ENCODE measurements around the gene MAMLD1. TPM values are rescaled to one million over a fixed set of nuclear protein-coding genes. Genes with fewer than 3 reads are reported as not detected.
A peak's percentile ranks its signal among the peaks of the same experiment; 100 is the strongest.

MAMLD1 gene
- total RNA-seq, 1 donor from 2014 or later, result 12.9 TPM

GRCh38 chrX:150372756-150373155 lies 9.6 kb downstream of the MAMLD1 start:
- Mint-ChIP-seq H3K4me1 (ENCODE audit: low read depth) (peaks cover 1% of the 10 kb centered on the region), H3K27me3 (ENCODE audit: low read depth) (no peaks in the 10 kb centered on the region)
- intact Hi-C loops (cut with micrococcal nuclease), result no loop called here

GRCh38 chrX:150375243-150375770 lies 12.2 kb downstream of the MAMLD1 start:
- no peaks in the 10 kb centered on the region for H3K4me1 Mint-ChIP-seq (ENCODE audit: low read depth)
- H3K27ac Mint-ChIP-seq, result no peak overlapping the region
- intact Hi-C loops (cut with micrococcal nuclease), result no loop called here
- peaks cover 10% of the 10 kb centered on the region for H3K36me3 Mint-ChIP-seq (ENCODE audit: low read depth)
- H3K4me3 Mint-ChIP-seq (ENCODE audit: low read depth), result no peak overlapping the region
- DNase-seq (ENCODE audit: low spot score), result no peak
- no peaks in the 10 kb centered on the region for H3K27me3 Mint-ChIP-seq (ENCODE audit: low read depth)
- no peaks in the 10 kb centered on the region for H3K9me3 Mint-ChIP-seq

More at GRCh38 chrX:150372756-150373155, 9.6 kb downstream of the MAMLD1 start:
- Mint-ChIP-seq H3K36me3 (ENCODE audit: low read depth) (peaks cover 13% of the 10 kb centered on the region), H3K27ac (no peak overlapping the region), H3K4me3 (ENCODE audit: low read depth) (no peak overlapping the region), H3K9me3 (no peaks in the 10 kb centered on the region)
- no peak for DNase-seq (ENCODE audit: low spot score)

- Mint-ChIP-seq H3K9me3 (no peaks in the 10 kb centered on the region), H3K27me3 (ENCODE audit: low read depth) (no peaks in the 10 kb centered on the region), H3K36me3 (ENCODE audit: low read depth) (peaks cover 8% of the 10 kb centered on the region), H3K27ac (no peak overlapping the region), H3K4me1 (ENCODE audit: low read depth) (peaks cover 1% of the 10 kb centered on the region), H3K4me3 (ENCODE audit: low read depth) (no peak overlapping the region)
- DNase-seq (ENCODE audit: low spot score), result no peak
- intact Hi-C loops (cut with micrococcal nuclease), result no loop called here
These were observed 13.9 kb downstream of the MAMLD1 start for GRCh38 chrX:150377005-150377404.

GRCh38 chrX:150405006-150405405 lies 41.9 kb downstream of the MAMLD1 start:
- intact Hi-C loops (cut with micrococcal nuclease), result loop anchor here (5.0 kb wide), 1 partner anchor 38 kb away; no protein-coding TSS in a partner anchor
- no peak for DNase-seq (ENCODE audit: low spot score)
- Mint-ChIP-seq H3K27me3 (ENCODE audit: low read depth) (peaks cover 2% of the 10 kb centered on the region), H3K9me3 (no peaks in the 10 kb centered on the region), H3K36me3 (ENCODE audit: low read depth) (peaks cover 2% of the 10 kb centered on the region), H3K4me3 (ENCODE audit: low read depth) (no peak overlapping the region), H3K27ac (no peak overlapping the region), H3K4me1 (ENCODE audit: low read depth) (peaks cover 22% of the 10 kb centered on the region)

GRCh38 chrX:150405576-150405975 lies 42.5 kb downstream of the MAMLD1 start:
- no peak for DNase-seq (ENCODE audit: low spot score)
- Mint-ChIP-seq H3K27ac (no peak overlapping the region), H3K4me1 (ENCODE audit: low read depth) (peaks cover 26% of the 10 kb centered on the region), H3K9me3 (no peaks in the 10 kb centered on the region), H3K27me3 (ENCODE audit: low read depth) (peaks cover 2% of the 10 kb centered on the region), H3K4me3 (ENCODE audit: low read depth) (no peak overlapping the region), H3K36me3 (ENCODE audit: low read depth) (peaks cover 8% of the 10 kb centered on the region)
- intact Hi-C loops (cut with micrococcal nuclease), result loop anchor here (5.0 kb wide), 1 partner anchor 38 kb away; no protein-coding TSS in a partner anchor

GRCh38 chrX:150406596-150406995 lies 43.5 kb downstream of the MAMLD1 start:
- intact Hi-C loops (cut with micrococcal nuclease), result loop anchor here (5.0 kb wide), 1 partner anchor 39 kb away; no protein-coding TSS in a partner anchor
- no peak overlapping the region for H3K4me3 Mint-ChIP-seq (ENCODE audit: low read depth)
- DNase-seq (ENCODE audit: low spot score), result no peak
- no peak overlapping the region for H3K27ac Mint-ChIP-seq
- H3K4me1 Mint-ChIP-seq (ENCODE audit: low read depth), result peaks cover 37% of the 10 kb centered on the region
- H3K27me3 Mint-ChIP-seq (ENCODE audit: low read depth), result peaks cover 2% of the 10 kb centered on the region
- H3K9me3 Mint-ChIP-seq, result no peaks in the 10 kb centered on the region
- peaks cover 10% of the 10 kb centered on the region for H3K36me3 Mint-ChIP-seq (ENCODE audit: low read depth)

GRCh38 chrX:150408007-150408406 lies 44.9 kb downstream of the MAMLD1 start:
- DNase-seq (ENCODE audit: low spot score), result no peak
- peaks cover 18% of the 10 kb centered on the region for H3K36me3 Mint-ChIP-seq (ENCODE audit: low read depth)
- H3K27ac Mint-ChIP-seq, result no peak overlapping the region
- no peaks in the 10 kb centered on the region for H3K9me3 Mint-ChIP-seq
- no peak overlapping the region for H3K4me3 Mint-ChIP-seq (ENCODE audit: low read depth)
- H3K27me3 Mint-ChIP-seq (ENCODE audit: low read depth), result peaks cover 2% of the 10 kb centered on the region
- H3K4me1 Mint-ChIP-seq (ENCODE audit: low read depth), result peaks cover 43% of the 10 kb centered on the region
- intact Hi-C loops (cut with micrococcal nuclease), result loop anchor here (5.0 kb wide), 1 partner anchor 41 kb away; no protein-coding TSS in a partner anchor

- no peak for DNase-seq (ENCODE audit: low spot score)
- intact Hi-C loops (cut with micrococcal nuclease), result loop anchor here (5.0 kb wide), 1 partner anchor 41 kb away; no protein-coding TSS in a partner anchor
- peaks cover 44% of the 10 kb centered on the region for H3K4me1 Mint-ChIP-seq (ENCODE audit: low read depth)
- H3K27me3 Mint-ChIP-seq (ENCODE audit: low read depth), result peaks cover 2% of the 10 kb centered on the region
- no peak overlapping the region for H3K27ac Mint-ChIP-seq
- H3K36me3 Mint-ChIP-seq (ENCODE audit: low read depth), result peaks cover 22% of the 10 kb centered on the region
- H3K9me3 Mint-ChIP-seq, result no peaks in the 10 kb centered on the region
- no peak overlapping the region for H3K4me3 Mint-ChIP-seq (ENCODE audit: low read depth)
These were observed 45.4 kb downstream of the MAMLD1 start for GRCh38 chrX:150408561-150408960.

- DNase-seq (ENCODE audit: low spot score), result no peak
- no peak overlapping the region for H3K4me3 Mint-ChIP-seq (ENCODE audit: low read depth)
- peaks cover 42% of the 10 kb centered on the region for H3K4me1 Mint-ChIP-seq (ENCODE audit: low read depth)
- H3K9me3 Mint-ChIP-seq, result no peaks in the 10 kb centered on the region
- H3K36me3 Mint-ChIP-seq (ENCODE audit: low read depth), result peaks cover 22% of the 10 kb centered on the region
- intact Hi-C loops (cut with micrococcal nuclease), result loop anchor here (5.0 kb wide), 1 partner anchor 42 kb away; no protein-coding TSS in a partner anchor
- peaks cover 4% of the 10 kb centered on the region for H3K27me3 Mint-ChIP-seq (ENCODE audit: low read depth)
- H3K27ac Mint-ChIP-seq, result no peak overlapping the region
These were observed 46.4 kb downstream of the MAMLD1 start for GRCh38 chrX:150409486-150409885.

- peaks cover 22% of the 10 kb centered on the region for H3K36me3 Mint-ChIP-seq (ENCODE audit: low read depth)
- H3K4me1 Mint-ChIP-seq (ENCODE audit: low read depth), result peaks cover 42% of the 10 kb centered on the region
- H3K27me3 Mint-ChIP-seq (ENCODE audit: low read depth), result peaks cover 4% of the 10 kb centered on the region
- no peak overlapping the region for H3K27ac Mint-ChIP-seq
- no peaks in the 10 kb centered on the region for H3K9me3 Mint-ChIP-seq
- H3K4me3 Mint-ChIP-seq (ENCODE audit: low read depth), result no peak overlapping the region
- intact Hi-C loops (cut with micrococcal nuclease), result loop anchor here (5.0 kb wide), 1 partner anchor 43 kb away; no protein-coding TSS in a partner anchor
- DNase-seq (ENCODE audit: low spot score), result no peak
These were observed 46.8 kb downstream of the MAMLD1 start for GRCh38 chrX:150409964-150410363.

- H3K4me3 Mint-ChIP-seq (ENCODE audit: low read depth), result no peak overlapping the region
- peaks cover 42% of the 10 kb centered on the region for H3K4me1 Mint-ChIP-seq (ENCODE audit: low read depth)
- DNase-seq (ENCODE audit: low spot score), result peak; percentile 10
- intact Hi-C loops (cut with micrococcal nuclease), result no loop called here
- H3K27ac Mint-ChIP-seq, result no peak overlapping the region
- peaks cover 22% of the 10 kb centered on the region for H3K36me3 Mint-ChIP-seq (ENCODE audit: low read depth)
- H3K27me3 Mint-ChIP-seq (ENCODE audit: low read depth), result peaks cover 4% of the 10 kb centered on the region
- no peaks in the 10 kb centered on the region for H3K9me3 Mint-ChIP-seq
These were observed 47.4 kb downstream of the MAMLD1 start for GRCh38 chrX:150410513-150410912.

- no peak overlapping the region for H3K27ac Mint-ChIP-seq
- intact Hi-C loops (cut with micrococcal nuclease), result no loop called here
These were observed 48.5 kb downstream of the MAMLD1 start for GRCh38 chrX:150411656-150412055.

GRCh38 chrX:150414228-150414627 lies 51.1 kb downstream of the MAMLD1 start:
- intact Hi-C loops (cut with micrococcal nuclease), result no loop called here
- Mint-ChIP-seq H3K36me3 (ENCODE audit: low read depth) (peaks cover 20% of the 10 kb centered on the region), H3K9me3 (no peaks in the 10 kb centered on the region), H3K27ac (no peak overlapping the region), H3K4me1 (ENCODE audit: low read depth) (peaks cover 32% of the 10 kb centered on the region), H3K27me3 (ENCODE audit: low read depth) (peaks cover 2% of the 10 kb centered on the region), H3K4me3 (ENCODE audit: low read depth) (no peak overlapping the region)
- no peak for DNase-seq (ENCODE audit: low spot score)

More at GRCh38 chrX:150411656-150412055, 48.5 kb downstream of the MAMLD1 start:
- Mint-ChIP-seq H3K9me3 (no peaks in the 10 kb centered on the region), H3K4me1 (ENCODE audit: low read depth) (peaks cover 41% of the 10 kb centered on the region), H3K36me3 (ENCODE audit: low read depth) (peaks cover 22% of the 10 kb centered on the region), H3K4me3 (ENCODE audit: low read depth) (no peak overlapping the region), H3K27me3 (ENCODE audit: low read depth) (peaks cover 4% of the 10 kb centered on the region)
- DNase-seq (ENCODE audit: low spot score), result no peak
